ENCODE data around the gene GPBP1. TPM values are rescaled to one million over a fixed set of nuclear protein-coding genes. Genes with fewer than 3 reads are reported as not detected.
A peak's percentile ranks its signal among the peaks of the same experiment; 100 is the strongest.

The GPBP1 gene
- total and polyA plus RNA-seq, 2 experiments from 2014 or later, result 105 to 109 TPM

GRCh38 chr5:57176350-57176857 lies 2.5 kb downstream of the GPBP1 start:
- Histone ChIP-seq H3K27ac (ENCODE audit: low read depth) (peak overlapping the region; percentile 20; the same call in 1 of the 2 replicates), H3K4me1 (ENCODE audit: insufficient read depth) (peaks cover 25% of the 10 kb centered on the region), H3K27me3 (ENCODE audit: insufficient read depth) (no peaks in the 10 kb centered on the region), H3K9me2 (ENCODE audit: insufficient read depth) (no peaks in the 10 kb centered on the region), H3K4me2 (peak overlapping the region; percentile 79), H3K79me2 (replicated peaks; ENCODE audit: insufficient read depth) (peaks cover 74% of the 10 kb centered on the region), H4K20me1 (replicated peaks; ENCODE audit: insufficient read depth) (peaks cover 52% of the 10 kb centered on the region), H3K4me3 (peak overlapping the region; percentile 93), H2AFZ (no peak overlapping the region), H3F3A (replicated peaks; ENCODE audit: low read depth) (peaks cover 7% of the 10 kb centered on the region; the same call in 1 of the 2 replicates), H3K36me3 (ENCODE audit: insufficient read depth) (no peaks in the 10 kb centered on the region; the same call in 1 of the 2 replicates)
- no peak for TF ChIP-seq CREB1 (CRISPR knock-in tag; IDR thresholded peaks at IDR 0.05; ENCODE audit: low read depth)
- TF ChIP-seq, protein P1, sequence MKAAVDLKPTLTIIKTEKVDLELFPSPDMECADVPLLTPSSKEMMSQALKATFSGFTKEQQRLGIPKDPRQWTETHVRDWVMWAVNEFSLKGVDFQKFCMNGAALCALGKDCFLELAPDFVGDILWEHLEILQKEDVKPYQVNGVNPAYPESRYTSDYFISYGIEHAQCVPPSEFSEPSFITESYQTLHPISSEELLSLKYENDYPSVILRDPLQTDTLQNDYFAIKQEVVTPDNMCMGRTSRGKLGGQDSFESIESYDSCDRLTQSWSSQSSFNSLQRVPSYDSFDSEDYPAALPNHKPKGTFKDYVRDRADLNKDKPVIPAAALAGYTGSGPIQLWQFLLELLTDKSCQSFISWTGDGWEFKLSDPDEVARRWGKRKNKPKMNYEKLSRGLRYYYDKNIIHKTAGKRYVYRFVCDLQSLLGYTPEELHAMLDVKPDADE (IDR thresholded peaks at IDR 0.05), result no peak
- TF ChIP-seq ZNF114 (CRISPR knock-in tag; IDR thresholded peaks at IDR 0.05), result no peak
- no peak for TF ChIP-seq REST (IDR thresholded peaks at IDR 0.05; ENCODE audit: unreplicated experiment)
- TF ChIP-seq NANOG (IDR thresholded peaks at IDR 0.05; ENCODE audit: borderline replicate concordance), result no peak
- TF ChIP-seq POLR2AphosphoS5 (IDR thresholded peaks at IDR 0.05; ENCODE audit: low read depth), result no peak
- TF ChIP-seq, protein P2, sequence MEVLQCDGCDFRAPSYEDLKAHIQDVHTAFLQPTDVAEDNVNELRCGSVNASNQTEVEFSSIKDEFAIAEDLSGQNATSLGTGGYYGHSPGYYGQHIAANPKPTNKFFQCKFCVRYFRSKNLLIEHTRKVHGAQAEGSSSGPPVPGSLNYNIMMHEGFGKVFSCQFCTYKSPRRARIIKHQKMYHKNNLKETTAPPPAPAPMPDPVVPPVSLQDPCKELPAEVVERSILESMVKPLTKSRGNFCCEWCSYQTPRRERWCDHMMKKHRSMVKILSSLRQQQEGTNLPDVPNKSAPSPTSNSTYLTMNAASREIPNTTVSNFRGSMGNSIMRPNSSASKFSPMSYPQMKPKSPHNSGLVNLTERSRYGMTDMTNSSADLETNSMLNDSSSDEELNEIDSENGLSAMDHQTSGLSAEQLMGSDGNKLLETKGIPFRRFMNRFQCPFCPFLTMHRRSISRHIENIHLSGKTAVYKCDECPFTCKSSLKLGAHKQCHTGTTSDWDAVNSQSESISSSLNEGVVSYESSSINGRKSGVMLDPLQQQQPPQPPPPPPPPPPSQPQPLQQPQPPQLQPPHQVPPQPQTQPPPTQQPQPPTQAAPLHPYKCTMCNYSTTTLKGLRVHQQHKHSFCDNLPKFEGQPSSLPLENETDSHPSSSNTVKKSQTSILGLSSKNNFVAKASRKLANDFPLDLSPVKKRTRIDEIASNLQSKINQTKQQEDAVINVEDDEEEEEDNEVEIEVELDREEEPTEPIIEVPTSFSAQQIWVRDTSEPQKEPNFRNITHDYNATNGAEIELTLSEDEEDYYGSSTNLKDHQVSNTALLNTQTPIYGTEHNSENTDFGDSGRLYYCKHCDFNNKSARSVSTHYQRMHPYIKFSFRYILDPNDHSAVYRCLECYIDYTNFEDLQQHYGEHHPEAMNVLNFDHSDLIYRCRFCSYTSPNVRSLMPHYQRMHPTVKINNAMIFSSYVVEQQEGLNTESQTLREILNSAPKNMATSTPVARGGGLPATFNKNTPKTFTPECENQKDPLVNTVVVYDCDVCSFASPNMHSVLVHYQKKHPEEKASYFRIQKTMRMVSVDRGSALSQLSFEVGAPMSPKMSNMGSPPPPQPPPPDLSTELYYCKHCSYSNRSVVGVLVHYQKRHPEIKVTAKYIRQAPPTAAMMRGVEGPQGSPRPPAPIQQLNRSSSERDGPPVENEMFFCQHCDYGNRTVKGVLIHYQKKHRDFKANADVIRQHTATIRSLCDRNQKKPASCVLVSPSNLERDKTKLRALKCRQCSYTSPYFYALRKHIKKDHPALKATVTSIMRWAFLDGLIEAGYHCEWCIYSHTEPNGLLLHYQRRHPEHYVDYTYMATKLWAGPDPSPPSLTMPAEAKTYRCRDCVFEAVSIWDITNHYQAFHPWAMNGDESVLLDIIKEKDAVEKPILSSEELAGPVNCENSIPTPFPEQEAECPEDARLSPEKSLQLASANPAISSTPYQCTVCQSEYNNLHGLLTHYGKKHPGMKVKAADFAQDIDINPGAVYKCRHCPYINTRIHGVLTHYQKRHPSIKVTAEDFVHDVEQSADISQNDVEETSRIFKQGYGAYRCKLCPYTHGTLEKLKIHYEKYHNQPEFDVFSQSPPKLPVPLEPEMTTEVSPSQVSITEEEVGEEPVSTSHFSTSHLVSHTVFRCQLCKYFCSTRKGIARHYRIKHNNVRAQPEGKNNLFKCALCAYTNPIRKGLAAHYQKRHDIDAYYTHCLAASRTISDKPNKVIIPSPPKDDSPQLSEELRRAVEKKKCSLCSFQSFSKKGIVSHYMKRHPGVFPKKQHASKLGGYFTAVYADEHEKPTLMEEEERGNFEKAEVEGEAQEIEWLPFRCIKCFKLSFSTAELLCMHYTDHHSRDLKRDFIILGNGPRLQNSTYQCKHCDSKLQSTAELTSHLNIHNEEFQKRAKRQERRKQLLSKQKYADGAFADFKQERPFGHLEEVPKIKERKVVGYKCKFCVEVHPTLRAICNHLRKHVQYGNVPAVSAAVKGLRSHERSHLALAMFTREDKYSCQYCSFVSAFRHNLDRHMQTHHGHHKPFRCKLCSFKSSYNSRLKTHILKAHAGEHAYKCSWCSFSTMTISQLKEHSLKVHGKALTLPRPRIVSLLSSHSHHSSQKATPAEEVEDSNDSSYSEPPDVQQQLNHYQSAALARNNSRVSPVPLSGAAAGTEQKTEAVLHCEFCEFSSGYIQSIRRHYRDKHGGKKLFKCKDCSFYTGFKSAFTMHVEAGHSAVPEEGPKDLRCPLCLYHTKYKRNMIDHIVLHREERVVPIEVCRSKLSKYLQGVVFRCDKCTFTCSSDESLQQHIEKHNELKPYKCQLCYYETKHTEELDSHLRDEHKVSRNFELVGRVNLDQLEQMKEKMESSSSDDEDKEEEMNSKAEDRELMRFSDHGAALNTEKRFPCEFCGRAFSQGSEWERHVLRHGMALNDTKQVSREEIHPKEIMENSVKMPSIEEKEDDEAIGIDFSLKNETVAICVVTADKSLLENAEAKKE (CRISPR knock-in tag; IDR thresholded peaks at IDR 0.05), result no peak
- no peak for TF ChIP-seq STAT1 (IDR thresholded peaks at IDR 0.05; ENCODE audit: unreplicated experiment)
- TF ChIP-seq EZH2phosphoT487 (IDR thresholded peaks at IDR 0.05; ENCODE audit: unreplicated experiment), result no peak
- no peak for TF ChIP-seq ZNF331 (CRISPR knock-in tag; IDR thresholded peaks at IDR 0.05; ENCODE audit: low read depth)
- no peak for TF ChIP-seq CTCF (conservative IDR thresholded peaks at IDR 0.05; ENCODE audit: low read depth in 2 of 2)
- no peak for TF ChIP-seq EZH2 (IDR thresholded peaks at IDR 0.05; ENCODE audit: low read depth, unreplicated experiment)
- no peak for TF ChIP-seq JUNB (IDR thresholded peaks at IDR 0.05; ENCODE audit: unreplicated experiment)
- Mint-ChIP-seq H3K9me3 (no peaks in the 10 kb centered on the region), H3K36me3 (ENCODE audit: low read depth) (peaks cover 62% of the 10 kb centered on the region), H3K27ac (peak overlapping the region; percentile 94), H3K4me1 (peaks cover 44% of the 10 kb centered on the region), H3K4me3 (peak overlapping the region; percentile 91), H3K27me3 (ENCODE audit: insufficient read depth, low read depth, poor library complexity) (peaks cover 18% of the 10 kb centered on the region)
- ATAC-seq (no peak), DNase-seq (ENCODE audit: low spot score) (no peak)

Measured in GM23338 (cell line).